OCI-LY7 (cell line): Measurements from ENCODE around the gene ATP5PD. TPM values are rescaled to one million over a fixed set of nuclear protein-coding genes. Genes with fewer than 3 reads are reported as not detected.

Source experiments
- BruUV-seq: library from RNA; stranded (reverse); fragments of 400-500 nt; replicated peaks from 2 replicates; lab custom pipeline; 2021; lab: Mats Ljungman, UMichigan
- CTCF ChIA-PET: fragments of 300-600 bp; sonication (Branson Sonifier 250); formaldehyde crosslinking; loops from one replicate; lab custom pipeline; 2022; ENCODE audit warnings: antibody characterized with exemption; ENCODE audit not compliant: unreplicated experiment; lab: Charles Lee
- POLR2A ChIA-PET: fragments of 300-600 bp; sonication (Branson Sonifier 250); formaldehyde crosslinking; loops from one replicate; lab custom pipeline; 2022; ENCODE audit warnings: antibody characterized with exemption; lab: Charles Lee
- DNase-seq: peaks from one replicate; pipeline ENCODE4 v3.0.0-alpha.2; 2015; ENCODE audit warnings: low spot score
- H2AFZ ChIP-seq: fragments of 200-600 bp; sonication (generic), shearing (Covaris generic); 2 replicates; pipeline ENCODE4 v1.6.1; 2014; ENCODE audit warnings: mild to moderate bottlenecking, antibody characterized with exemption, low read length, moderate library complexity
- H3K27ac ChIP-seq: fragments of 200-600 bp; sonication (generic); 2 replicates; pipeline ENCODE4 v1.5.1; 2014; ENCODE audit warnings: mixed run types, low read depth, mild to moderate bottlenecking, moderate library complexity, low read length, inconsistent platforms; ENCODE audit not compliant: poor library complexity, severe bottlenecking
- H3K36me3 ChIP-seq: fragments of 200-600 bp; sonication (generic); 2 replicates; pipeline ENCODE4 v1.6.1; 2014; ENCODE audit warnings: mild to moderate bottlenecking, antibody characterized with exemption, low read length, moderate library complexity, mixed read lengths; ENCODE audit not compliant: insufficient read depth
- H3K4me1 ChIP-seq: fragments of 200-600 bp; sonication (generic); 2 replicates; pipeline ENCODE4 v1.5.1; 2014; ENCODE audit warnings: mild to moderate bottlenecking, low read length; ENCODE audit not compliant: insufficient read depth, poor library complexity, severe bottlenecking
- H3K4me2 ChIP-seq: fragments of 200-600 bp; sonication (generic); 2 replicates; pipeline ENCODE4 v1.6.1; 2014; ENCODE audit warnings: mild to moderate bottlenecking, low read length
- H3K4me3 ChIP-seq: fragments of 200-600 bp; sonication (generic); 2 replicates; pipeline ENCODE4 v1.5.1; 2014; ENCODE audit warnings: mild to moderate bottlenecking, low read depth, low read length; ENCODE audit not compliant: poor library complexity, severe bottlenecking
- H3K79me2 ChIP-seq: fragments of 200-600 bp; sonication (generic); 2 replicates; pipeline ENCODE4 v1.6.1; 2016; ENCODE audit warnings: low read depth, mild to moderate bottlenecking, low read length, moderate library complexity, mixed read lengths; ENCODE audit not compliant: insufficient read depth
- H3K9me2 ChIP-seq: fragments of 200-600 bp; sonication (generic); 2 replicates; pipeline ENCODE4 v1.6.1; 2016; ENCODE audit warnings: mild to moderate bottlenecking, low read length, mixed read lengths; ENCODE audit not compliant: insufficient read depth
- H3K9me3 ChIP-seq: fragments of 200-600 bp; sonication (generic); 2 replicates; pipeline ENCODE4 v1.6.1; 2014; ENCODE audit warnings: mild to moderate bottlenecking, mixed run types, low read length, mixed read lengths
- H4K20me1 ChIP-seq: fragments of 200-600 bp; sonication (generic); 2 replicates; pipeline ENCODE4 v1.6.1; 2014; ENCODE audit warnings: mild to moderate bottlenecking, antibody characterized with exemption, low read length, moderate library complexity, mixed read lengths; ENCODE audit not compliant: insufficient read depth
- EZH2phosphoT487 ChIP-seq: fragments of 200-600 bp; sonication (generic); IDR thresholded peaks from 2 replicates; pipeline ENCODE4 v1.6.1; 2018; ENCODE audit warnings: low read depth, borderline replicate concordance, mild to moderate bottlenecking, mixed run types, antibody characterized with exemption, low read length, moderate library complexity, mixed read lengths
- intact Hi-C: fragments of 100-400 bp; cut with micrococcal nuclease; formaldehyde crosslinking; loops from one replicate; pipeline ENCODE4 v1.10.0; 2022; ENCODE audit not compliant: unreplicated experiment
- total RNA-seq, 2 experiments: library from RNA; depleted of rRNA in 1 of 2; stranded (reverse); fragments of >200 nt in 1 of 2; shearing (Covaris generic) in 1 of 2; gene quantifications; 2 replicates each; pipeline ENCODE4 v1.2.3, GENCODE V29; 2014 to 2022
- TF ChIP-seq, protein P1 (sequence below): fragments of 200-600 bp; sonication (generic); conservative IDR thresholded peaks from 2 replicates; pipeline ENCODE4 v1.5.1; 2014; ENCODE audit warnings: mild to moderate bottlenecking, antibody characterized with exemption, low read length, moderate library complexity, mixed read lengths

The ATP5PD gene
- total RNA-seq, 2 experiments from 2014 or later, result 301 to 317 TPM

DNA sequence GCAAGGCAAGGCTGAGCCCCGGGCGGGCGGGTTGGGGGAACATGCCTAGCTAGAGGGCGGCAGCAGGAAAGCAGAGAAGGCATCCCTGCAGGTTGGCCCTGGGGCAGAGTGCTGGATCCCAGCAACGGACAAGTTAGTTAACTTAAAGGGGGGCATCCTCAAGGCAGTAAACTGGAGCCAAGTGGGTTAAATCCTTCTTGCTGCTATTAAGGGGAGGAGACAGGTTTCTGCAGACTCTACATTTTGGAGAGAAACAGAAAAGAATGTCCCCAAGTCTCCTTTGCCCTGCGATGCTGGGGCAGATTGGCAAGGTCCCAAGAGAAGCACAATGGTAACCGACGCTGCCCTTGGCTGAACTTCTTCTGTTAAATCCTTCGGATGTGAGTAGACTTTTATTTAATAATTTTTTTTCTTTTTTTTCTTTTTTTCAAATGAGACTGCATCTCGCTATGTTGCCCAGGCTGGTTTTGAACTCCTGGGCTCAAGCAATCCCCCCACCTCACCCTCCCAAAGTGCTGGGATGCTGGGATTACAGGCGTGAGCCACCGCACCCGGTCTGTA, 14.0 kb downstream of the ATP5PD start:
- Histone ChIP-seq H3K27ac (no peak overlapping the region), H3K9me3 (0 out of 2 replicates have a peak, but pooled peaks cover 6% of the 10 kb centered on the region), H3K36me3 (no peaks in the 10 kb centered on the region), H3K4me1 (peaks cover 13% of the 10 kb centered on the region), H3K9me2 (no peaks in the 10 kb centered on the region), H4K20me1 (no peaks in the 10 kb centered on the region), H2AFZ (no peak overlapping the region), H3K4me3 (no peak overlapping the region), H3K4me2 (peak overlapping the region; percentile 58; the same call in 1 of the 2 replicates), H3K79me2 (no peaks in the 10 kb centered on the region)
- ChIA-PET POLR2A (interaction anchor here (1.9 kb wide), 1 partner anchor 20 kb away, joined by 6 read pairs; the partner anchor contains the start of gene MRPL58), CTCF (no interaction called here)
- TF ChIP-seq, protein P1, sequence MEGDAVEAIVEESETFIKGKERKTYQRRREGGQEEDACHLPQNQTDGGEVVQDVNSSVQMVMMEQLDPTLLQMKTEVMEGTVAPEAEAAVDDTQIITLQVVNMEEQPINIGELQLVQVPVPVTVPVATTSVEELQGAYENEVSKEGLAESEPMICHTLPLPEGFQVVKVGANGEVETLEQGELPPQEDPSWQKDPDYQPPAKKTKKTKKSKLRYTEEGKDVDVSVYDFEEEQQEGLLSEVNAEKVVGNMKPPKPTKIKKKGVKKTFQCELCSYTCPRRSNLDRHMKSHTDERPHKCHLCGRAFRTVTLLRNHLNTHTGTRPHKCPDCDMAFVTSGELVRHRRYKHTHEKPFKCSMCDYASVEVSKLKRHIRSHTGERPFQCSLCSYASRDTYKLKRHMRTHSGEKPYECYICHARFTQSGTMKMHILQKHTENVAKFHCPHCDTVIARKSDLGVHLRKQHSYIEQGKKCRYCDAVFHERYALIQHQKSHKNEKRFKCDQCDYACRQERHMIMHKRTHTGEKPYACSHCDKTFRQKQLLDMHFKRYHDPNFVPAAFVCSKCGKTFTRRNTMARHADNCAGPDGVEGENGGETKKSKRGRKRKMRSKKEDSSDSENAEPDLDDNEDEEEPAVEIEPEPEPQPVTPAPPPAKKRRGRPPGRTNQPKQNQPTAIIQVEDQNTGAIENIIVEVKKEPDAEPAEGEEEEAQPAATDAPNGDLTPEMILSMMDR, result no peak
- TF ChIP-seq EZH2phosphoT487, result no peak
- no TSS peak for BruUV-seq
- DNase-seq, result no peak
- intact Hi-C loops, result no loop called here

DNA sequence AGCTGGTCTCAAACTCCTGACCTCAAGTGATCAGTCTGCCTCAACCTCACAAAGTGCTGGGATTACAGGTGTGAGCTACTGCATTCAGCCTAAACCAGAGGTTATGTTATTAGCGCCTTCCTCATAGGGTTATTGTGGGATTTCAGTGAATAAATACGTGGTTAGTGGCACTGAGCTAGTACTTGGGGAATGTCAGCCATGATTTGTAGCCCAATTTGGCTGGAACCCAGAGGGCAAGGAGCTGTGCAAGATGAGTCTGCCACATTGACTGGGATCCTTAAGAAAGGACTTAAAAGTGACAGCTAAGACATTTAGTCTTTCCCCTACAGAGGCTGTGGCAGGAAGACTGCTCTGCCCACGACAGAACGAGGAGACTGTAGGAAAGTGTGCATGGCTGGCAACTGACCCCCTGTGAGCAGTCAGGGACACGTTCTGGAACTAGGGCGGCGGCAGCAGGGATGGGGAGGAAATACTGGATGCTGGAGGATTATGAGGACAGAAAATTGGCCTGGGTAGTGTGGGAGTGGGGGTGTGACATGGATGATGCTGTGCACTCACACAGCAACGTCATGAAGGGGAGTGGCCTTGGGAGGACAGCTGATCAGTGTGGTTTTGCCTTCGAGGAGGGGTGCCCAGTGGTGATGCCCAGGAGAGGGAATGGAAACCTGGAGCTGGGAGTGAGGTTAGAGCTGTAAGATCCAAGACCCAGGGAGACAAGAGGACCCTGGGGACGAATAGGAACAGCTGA, 14.6 kb downstream of the ATP5PD start:
- ChIA-PET POLR2A (interaction anchor here (0.9 to 1.9 kb wide), 3 partner anchors 9 to 19 kb away, joined by 3 to 8 read pairs (median 6); partner anchors contain the start of gene MRPL58), CTCF (no interaction called here)
- Histone ChIP-seq H3K36me3 (no peaks in the 10 kb centered on the region), H3K4me2 (no peak overlapping the region; the same call in 1 of the 2 replicates), H3K9me3 (0 out of 2 replicates have a peak, but pooled peaks cover 6% of the 10 kb centered on the region), H3K4me3 (no peak overlapping the region), H3K4me1 (peaks cover 13% of the 10 kb centered on the region), H4K20me1 (no peaks in the 10 kb centered on the region), H3K79me2 (no peaks in the 10 kb centered on the region), H2AFZ (no peak overlapping the region), H3K27ac (no peak overlapping the region), H3K9me2 (no peaks in the 10 kb centered on the region)
- DNase-seq, result no peak
- TF ChIP-seq EZH2phosphoT487, result no peak
- TF ChIP-seq, protein P1, result no peak
- intact Hi-C loops, result no loop called here
- BruUV-seq, result no TSS peak
